GM21423 (cell line): ENCODE measurements around the gene CACNA1I.

ENCODE experiments used
- ATAC-seq: cut with Tn5 transposase; IDR thresholded peaks from one replicate; pipeline ENCODE4 v1.9.1; 2021; ENCODE audit warnings: mild to moderate bottlenecking, moderate library complexity; ENCODE audit not compliant: unreplicated experiment

CACNA1I gene

GRCh38 chr22:39621826-39622225 lies 51.3 kb downstream of the CACNA1I start:
- ATAC-seq, result no peak

DNA sequence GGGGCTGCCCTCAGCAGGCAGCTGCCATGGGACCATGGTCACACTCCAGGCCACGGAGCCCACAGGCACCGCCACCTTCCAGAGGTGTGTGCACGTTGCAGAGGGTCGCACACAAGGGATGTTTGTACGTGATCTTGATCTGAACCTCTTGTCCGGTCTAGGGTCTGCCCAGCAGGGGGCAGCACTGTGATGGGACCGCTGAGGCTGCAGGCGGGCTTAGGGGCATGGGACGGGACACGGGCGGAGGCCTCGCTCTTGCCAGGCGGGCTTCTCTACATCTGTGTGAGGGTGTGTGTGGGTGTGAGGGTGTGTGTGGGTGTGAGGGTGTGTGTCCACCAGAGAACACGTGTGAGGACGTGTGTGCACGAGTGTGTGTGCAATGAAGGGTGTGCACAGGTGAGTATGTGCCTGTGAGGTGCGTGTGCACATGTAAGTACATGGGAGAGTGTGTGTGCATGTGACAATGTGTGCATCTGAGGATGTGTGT lies 52.4 kb downstream of the CACNA1I start:
- ATAC-seq, result no peak

- no peak for ATAC-seq
These were observed 53.3 kb downstream of the CACNA1I start for GRCh38 chr22:39623603-39624500.

GRCh38 chr22:39624501-39624821 lies 53.9 kb downstream of the CACNA1I start:
- ATAC-seq, result no peak

GRCh38 chr22:39625569-39626537 lies 55.3 kb downstream of the CACNA1I start:
- no peak for ATAC-seq

DNA sequence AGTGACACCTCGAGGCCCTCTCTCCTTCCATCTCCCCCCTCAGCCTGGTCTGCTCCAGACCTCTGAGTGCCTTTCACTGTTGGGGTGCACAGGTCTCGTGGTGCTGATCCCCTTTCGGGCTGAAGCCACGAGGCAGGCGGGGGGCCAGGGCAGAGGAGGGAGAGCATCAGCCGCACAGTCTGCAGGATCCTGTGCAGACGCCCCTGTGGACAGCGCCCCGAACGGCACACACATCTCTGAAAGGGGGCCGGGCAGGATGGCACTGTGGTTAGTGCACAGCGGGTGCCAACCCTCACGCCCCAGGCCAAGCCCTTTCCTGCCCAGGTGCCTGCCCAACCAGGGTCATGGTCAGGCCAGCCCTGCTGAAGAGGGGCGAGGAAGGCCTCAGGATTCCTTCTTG lies 56.7 kb downstream of the CACNA1I start:
- ATAC-seq, result no peak

- ATAC-seq, result no peak
These were observed 57.5 kb downstream of the CACNA1I start for GRCh38 chr22:39627865-39628562.

- no peak for ATAC-seq
These were observed 58.1 kb downstream of the CACNA1I start for GRCh38 chr22:39628563-39629080.

GRCh38 chr22:39629851-39630250 lies 59.3 kb downstream of the CACNA1I start:
- no peak for ATAC-seq

- ATAC-seq, result no peak
These were observed 60.2 kb downstream of the CACNA1I start for GRCh38 chr22:39630721-39631120.

- ATAC-seq, result no peak
These were observed 61.1 kb downstream of the CACNA1I start for GRCh38 chr22:39631381-39632286.

GRCh38 chr22:39634530-39635405 lies 64.2 kb downstream of the CACNA1I start:
- no peak for ATAC-seq

DNA sequence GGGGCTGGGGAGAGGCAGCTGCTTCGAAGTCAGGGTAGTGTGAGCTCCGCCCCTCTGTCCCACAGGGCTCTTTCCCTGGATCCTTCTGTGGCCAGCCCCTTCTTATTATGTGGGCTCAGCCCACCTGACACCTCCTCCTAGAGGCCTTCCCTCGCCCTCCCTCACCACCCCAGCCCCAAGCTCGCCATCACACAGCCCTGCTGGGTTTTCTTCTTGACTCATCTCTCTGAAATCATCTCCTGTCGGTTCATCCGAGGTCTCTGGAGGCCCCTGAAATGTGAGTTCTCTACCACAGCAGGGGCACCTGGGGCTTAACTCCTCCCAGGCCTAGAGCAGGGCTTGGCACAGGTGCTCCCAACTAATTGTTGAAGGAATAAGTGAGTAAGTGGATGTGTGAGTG lies 65.2 kb downstream of the CACNA1I start:
- no peak for ATAC-seq

DNA sequence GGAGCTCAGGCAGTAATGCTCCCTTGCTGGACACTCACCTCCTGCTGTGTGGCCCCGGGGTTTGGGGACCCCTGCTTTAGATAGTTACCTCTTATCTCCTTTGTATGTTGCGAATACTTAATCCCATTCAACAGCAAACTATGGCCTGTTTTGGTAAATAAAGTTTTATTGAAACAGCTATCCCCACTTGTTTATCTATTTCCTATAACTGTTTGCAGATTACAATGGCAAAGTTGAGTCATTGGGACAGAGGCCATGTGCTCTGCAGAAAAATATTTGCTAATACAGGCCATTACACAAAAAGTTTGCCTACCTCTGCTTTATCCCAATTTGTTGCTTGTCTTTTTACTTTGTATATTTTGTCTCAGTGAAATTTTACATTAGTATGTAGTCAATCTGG lies 68.4 kb downstream of the CACNA1I start:
- ATAC-seq, result no peak

GRCh38 chr22:39641660-39642310 lies 71.2 kb downstream of the CACNA1I start:
- no peak for ATAC-seq

- no peak for ATAC-seq
These were observed 72.9 kb downstream of the CACNA1I start for GRCh38 chr22:39643311-39644083.

GRCh38 chr22:39645532-39645931 lies 75.0 kb downstream of the CACNA1I start:
- ATAC-seq, result no peak
